HG02973 (cell line): ENCODE data around the gene EMC10.

Experiments used
- ATAC-seq: cut with Tn5 transposase; IDR thresholded peaks from one replicate; pipeline ENCODE4 v1.9.1; 2021; ENCODE audit warnings: moderate library complexity; ENCODE audit not compliant: unreplicated experiment

The EMC10 gene

DNA sequence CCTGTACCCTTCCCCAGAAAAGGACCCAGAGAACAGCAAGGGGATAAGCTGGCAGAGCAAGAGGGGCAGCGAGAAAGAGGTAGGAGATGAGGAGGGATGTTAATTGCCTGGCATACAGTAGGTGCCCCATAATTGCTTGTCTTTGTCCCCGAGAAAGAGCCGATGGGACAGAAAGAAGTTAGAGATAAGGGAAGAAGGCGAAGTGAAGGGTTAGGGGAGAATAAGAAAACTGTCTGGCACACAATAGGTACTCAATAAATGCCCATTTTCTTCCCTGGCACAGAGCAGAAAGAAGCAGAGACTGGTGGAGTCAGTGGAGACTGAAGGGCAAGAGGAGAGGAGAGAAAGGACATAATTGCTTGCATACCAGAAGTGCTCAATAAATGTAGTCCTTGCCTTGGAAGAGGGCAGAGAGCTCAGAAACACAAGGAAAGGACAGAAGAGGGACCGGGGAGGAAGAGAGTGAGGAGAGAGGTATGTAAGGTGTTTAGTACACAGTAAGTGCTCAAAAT lies 18.8 kb downstream of the EMC10 start:
- no peak for ATAC-seq

DNA sequence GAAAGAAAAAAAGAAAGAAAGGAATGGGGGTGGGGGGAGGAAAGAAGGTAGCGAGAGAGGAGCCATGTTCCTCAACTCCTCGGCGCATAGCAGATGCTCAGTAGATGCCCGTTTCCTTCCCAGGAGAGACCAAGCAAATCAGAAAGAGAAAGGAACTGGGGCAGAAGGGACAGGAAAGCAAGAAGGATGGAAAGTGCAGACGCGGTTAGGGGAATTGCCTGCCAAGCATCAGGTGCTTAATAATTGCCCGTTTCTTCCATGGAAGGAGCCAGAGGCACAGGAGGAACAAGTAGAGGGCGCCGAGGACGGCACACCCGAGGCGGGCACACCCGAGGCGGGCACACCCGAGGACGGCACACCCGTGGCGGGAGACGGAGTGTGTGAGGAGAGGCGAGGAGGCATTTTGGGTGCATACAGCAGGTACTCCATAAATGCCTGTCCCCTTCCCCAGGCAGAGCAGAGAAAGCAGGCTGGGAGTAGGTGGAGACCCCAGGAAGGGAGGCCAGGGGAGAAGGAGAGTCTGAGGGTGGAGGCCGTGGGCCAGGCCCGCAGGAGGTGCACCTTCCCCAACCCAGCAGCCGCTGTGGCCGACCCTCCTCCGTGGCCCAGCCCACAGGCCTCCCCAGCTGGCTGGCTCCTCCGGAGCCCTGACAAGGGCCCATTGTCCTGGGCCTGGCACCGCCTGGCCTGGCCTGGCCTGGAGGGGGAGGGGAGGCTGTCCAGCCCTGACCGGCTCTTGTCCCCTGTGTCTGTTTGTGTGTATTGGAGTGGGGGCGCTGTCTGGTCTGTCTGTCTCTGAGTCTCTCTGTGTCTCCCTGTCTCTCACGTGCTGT lies 20.1 kb downstream of the EMC10 start:
- no peak for ATAC-seq

DNA sequence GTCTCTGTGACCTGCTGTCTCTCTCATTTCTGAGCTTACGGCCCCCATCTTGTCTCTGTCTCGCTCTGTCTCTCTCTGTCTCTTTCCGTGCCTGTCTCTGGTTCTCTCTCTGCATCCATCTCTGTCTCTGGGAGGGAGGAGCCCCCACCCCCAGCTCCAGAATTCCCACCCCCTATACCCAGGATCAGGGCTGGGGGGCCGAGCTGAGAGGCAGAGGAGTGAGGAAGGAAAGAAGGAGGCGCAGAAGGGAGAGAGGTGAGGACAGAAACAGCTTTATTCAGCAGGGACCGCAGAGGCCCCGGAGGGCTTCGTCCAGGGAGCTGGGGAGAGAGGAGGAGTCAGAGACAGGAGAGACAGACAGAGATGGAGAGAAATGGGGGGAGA lies 20.7 kb downstream of the EMC10 start:
- no peak for ATAC-seq

DNA sequence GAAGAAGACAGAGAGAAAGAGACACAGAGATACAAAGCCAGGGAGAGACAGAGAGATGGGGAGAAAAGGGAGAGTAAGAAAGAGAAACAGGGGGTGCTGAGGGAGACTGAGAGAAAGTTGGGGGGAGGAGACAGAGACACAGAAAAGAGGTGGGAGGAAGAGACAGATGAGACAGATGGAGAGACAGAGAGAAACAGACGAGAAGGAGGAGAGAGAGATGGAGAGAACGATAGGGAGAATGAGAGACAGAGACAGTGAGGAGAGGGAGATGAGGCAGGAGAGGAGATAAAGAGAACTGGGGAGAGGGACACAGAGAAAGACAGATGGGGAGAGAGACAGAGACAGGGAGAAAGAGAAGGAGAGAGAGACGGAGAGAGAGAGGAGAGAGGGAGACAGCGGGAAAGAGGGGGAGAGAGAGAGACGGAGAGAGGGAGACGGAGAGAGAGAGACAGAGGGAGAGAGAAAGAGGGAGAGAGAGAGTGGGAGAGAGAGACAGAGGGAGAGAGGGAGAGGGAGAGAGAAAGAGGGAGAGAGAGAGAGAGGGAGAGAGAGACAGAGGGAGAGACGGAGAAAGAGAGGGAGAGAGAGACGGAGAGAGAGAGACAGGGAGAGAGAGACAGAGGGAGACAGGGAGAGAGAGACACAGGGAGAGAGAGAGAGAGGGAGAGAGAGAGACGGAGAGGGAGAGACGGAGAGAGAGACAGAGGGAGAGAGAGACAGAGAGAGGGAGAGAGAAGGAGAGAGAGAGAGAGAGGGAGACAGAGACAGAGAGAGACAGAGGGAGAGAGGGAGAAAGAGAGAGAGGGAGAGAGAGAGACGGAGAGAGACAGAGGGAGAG lies 22.1 kb downstream of the EMC10 start:
- no peak for ATAC-seq

DNA sequence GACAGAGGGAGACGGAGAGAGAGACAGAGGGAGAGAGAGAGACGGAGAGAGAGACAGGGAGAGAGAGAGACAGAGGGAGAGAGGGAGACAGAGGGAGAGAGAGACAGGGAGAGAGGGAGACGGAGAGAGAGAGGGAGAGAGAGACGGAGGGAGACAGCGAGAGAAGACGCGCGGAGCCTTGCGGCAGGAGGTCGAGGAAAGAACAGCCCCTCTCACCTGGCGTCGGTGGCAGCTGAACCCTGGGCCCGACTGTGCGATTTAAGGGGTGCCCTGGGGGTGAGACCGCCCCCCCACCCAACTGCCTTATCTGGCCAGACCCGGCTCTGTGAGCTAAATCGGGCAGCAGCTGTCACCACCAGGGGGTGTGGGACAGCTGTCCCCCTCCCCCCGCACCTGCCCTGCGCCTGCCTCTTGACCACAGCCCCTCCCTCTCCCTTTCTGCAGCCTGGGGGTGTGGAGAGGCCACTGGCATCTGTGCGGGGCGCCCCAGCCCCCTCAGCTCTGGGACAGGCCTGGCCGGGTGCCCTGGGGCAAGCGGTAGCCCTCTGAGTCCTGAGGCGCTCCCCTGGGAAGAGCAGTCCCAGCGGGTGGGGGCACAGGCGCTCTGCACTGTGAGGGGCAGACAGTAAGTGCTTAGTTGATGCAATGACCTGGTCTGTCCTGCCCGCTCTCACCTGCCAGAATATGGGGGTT lies 23.9 kb downstream of the EMC10 start:
- ATAC-seq, result no peak

DNA sequence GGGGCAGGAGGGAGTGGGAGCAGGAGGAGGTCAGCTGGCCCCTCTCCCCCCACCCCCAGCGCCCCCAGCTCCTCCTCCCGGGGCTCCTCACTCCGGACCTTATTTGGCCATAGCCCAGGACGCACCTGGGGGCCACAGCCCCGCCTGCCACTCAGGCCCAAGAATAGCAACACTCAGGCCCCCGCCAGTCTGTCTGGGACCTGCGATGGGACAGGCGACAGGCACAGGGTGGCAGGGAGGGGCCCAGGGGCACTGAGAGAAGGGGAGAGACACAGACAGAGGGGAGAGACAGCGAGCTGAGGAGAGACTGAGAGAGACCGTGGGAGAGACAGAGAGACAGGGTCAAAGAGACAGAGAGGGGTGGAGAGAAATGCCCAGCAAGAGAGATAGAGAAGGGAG lies 24.4 kb downstream of the EMC10 start:
- no peak for ATAC-seq

DNA sequence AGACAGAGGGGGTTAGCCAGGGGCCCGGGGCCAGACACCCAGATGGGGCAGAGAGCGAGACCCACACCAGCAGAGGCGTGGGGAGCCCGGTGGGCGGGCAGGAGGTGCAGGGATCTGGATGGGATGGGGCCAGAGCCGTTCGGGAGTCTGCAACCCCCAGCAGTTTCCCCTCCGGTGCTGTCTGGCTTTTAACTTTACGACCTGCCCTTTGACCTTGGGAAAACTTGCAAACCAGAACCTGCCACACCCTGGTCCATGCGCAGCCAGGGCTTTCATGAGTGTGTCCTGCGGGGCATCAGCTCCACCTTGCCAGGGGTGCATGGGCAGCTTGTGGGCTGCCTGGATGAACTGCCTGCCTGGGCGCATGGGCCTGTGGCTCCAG lies 24.9 kb downstream of the EMC10 start:
- ATAC-seq, result no peak

DNA sequence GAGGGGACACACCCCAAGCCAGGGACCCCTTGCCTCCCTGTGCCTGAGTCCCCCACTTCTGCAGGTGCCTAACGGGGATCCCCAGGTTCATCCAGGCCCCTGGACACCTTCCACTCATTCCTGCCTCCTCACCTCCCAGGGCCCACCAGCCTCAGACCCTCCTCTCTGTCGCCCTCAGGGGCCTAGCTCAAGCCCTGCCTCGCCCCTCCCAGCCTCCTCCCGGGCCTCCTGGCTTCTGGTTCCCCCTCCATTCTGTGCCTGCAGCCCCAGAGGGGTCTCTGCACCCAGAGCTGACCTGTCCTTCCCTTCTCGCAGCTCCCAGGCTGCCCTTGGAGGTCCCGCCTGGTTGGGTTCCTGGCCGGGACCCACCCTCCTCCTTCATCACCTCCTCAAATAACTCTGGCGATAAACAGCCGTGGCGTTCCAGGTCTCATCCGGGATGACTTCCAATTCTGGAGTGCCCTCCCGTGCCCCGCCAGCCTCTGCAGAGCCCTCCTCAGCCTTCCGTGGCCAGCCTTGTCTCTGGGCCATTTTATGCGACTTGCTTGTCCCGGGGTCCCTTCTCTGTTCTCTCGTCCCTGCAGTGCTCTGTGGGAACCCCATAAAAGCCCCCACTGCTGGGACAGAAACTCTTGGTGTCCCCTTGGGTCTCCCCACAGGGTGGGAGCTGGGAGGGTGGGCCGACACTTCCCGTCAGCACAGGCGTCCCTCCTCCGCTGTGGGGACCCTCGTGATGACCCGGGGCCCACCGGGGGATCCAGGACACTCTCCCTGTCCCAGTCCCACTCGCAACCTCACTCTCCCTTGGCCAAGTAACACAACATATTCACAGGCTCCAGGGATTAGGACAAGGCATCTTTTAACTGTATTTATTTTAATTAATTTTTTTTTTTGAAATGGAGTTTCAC lies 25.5 kb downstream of the EMC10 start:
- ATAC-seq, result no peak

DNA sequence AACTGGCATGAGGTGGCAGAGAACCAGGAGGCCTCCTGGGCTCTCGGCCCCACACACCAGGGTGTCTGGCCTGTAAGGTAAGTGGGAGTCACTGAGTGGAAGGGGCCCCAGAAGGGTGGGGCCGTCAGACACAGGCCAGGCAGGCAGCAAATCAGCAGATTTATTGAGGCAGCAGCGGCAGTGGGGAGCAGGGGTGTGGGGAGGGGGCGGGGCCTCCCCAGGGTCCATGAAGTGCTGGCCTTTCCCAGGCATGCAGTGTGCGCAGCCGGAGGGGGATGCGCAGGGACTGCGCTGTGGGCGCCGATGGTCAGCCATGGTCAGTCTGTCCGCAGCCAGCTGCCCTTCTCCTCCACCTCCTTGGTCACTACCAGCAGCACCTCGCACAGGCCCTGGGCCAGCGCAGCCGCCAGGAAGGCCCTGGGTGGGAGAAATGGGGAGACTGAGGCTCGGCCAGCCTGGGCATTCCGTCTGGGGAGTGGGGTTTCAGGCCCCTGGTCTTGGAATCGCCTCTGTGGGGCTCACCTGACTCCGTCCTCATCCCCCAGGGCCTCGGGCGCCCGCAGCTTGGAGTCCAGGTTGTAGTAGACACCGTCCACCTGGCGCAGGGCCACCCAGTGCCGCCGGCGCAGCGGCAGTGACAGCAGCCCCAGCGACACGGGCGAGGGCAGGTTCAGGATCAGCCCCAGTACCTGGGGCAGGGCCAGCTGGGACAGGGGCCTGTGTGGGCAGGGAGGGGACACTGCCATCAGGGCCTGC lies 29.7 kb downstream of the EMC10 start:
- no peak for ATAC-seq

DNA sequence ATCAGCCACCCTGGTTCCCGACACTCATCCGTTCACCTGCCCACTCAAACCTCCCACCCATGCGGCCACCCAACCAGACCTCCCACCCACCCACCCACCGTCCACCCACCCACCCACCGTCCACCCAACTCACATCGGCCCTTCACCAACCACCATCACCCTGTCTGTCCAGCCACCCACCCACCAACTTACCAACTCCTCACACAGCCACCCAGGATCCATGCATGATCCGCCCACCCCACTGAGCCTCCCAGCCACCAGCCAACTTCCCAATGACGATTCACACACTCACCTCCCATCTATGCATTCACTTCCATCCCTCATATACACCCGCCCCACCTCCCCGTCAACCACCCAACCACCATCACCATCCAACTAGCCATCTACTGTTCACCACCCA lies 30.4 kb downstream of the EMC10 start:
- ATAC-seq, result no peak

DNA sequence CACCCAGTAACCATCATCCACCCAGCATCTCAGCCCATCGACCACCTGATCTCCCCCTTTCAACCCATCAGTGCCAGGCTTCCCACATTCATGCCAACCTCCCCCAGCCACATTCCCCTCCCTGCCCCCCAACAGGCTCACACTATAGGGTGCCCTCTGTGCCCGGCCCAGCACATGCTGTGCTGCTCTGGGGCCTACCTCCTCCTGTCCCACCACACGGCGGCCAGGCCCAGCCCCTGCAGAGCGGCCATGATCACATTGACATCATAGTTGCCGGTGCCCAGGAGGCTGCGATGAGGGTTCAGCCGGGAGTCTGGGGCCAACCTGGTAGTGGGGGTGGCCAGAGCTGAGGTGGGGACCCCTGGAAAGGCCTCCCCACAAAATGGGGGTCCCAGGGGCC lies 31.1 kb downstream of the EMC10 start:
- ATAC-seq, result no peak

DNA sequence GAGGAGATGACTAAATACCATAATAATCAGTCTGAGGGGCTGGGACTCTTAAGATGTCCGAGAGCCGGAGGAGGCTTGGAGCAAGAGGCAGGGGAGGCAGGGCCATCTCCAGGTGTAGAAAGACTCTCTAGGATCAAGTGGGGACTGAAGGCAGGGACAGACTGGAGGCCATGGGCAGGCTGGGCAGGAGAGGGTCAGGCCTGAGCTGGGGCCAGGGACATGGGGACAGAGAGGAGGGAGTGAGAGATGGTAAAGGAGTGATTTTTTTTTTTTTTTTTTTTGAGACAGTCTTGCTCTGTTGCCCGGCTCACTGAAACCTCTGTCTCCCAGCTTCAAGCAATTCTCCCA lies 32.5 kb downstream of the EMC10 start:
- no peak for ATAC-seq

DNA sequence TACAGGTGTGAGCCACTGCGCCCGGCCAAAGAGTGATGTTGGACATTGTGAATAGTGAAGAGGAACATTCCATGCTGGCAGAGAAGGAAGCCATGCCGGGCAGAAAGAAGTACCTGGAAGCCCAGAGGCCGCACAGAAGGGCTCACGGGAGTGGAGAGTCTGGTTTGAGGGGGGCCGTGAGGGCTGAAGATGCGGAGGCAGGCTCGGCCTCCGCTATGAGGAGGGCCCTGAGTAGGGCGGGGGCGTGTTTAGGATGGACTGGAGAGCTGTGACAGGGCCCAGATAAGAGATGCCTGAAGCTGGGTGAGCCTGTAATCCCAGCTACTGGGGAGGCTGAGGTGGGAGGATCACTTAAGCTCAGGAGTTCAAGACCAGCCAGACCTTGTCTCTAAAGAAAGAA lies 33.1 kb downstream of the EMC10 start:
- no peak for ATAC-seq

DNA sequence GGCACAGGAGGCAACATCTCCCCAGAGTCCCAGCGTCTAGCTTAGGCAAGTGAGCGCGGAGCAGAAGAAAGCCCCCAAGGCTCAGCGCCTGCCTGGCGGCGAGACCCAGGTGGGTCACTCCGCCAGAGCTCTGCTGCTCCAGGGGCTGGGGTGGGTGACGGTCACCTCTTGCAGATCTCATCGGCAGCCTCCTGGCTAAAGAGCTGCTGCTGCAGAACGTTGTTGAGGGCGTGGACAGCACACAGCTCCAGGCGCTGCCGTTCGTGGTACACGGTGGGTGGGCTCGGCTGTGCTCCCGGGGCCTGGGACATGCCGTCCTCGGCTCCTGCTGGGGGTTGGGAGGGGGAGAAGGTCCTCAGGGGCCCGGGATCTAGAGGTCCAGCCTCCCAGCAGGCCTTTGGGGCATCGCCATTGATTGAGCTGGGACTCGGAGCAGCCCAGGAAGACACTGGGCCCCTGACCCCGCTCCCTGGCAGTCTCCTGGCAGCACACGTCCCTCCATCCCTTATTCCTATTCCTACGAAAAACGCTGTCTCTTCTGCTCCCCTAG lies 33.9 kb downstream of the EMC10 start:
- no peak for ATAC-seq

DNA sequence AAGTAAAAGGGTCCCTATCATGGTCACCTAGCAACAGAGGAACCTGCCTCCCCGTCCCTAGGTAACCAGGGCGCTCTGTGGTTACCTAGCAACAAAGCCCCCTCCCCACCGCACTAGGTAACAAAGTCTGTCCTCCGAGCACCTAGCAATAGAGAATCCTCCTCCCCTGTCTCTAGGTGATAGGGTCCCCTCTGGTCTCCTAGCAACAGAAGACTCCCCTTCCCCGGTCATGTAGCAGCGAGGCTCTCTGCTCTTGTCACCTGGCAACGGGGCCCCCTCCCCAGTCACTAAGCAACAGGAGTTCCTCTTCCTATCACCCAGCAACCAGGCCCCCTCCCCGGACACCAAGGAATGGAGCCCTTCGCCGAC lies 34.4 kb downstream of the EMC10 start:
- no peak for ATAC-seq

DNA sequence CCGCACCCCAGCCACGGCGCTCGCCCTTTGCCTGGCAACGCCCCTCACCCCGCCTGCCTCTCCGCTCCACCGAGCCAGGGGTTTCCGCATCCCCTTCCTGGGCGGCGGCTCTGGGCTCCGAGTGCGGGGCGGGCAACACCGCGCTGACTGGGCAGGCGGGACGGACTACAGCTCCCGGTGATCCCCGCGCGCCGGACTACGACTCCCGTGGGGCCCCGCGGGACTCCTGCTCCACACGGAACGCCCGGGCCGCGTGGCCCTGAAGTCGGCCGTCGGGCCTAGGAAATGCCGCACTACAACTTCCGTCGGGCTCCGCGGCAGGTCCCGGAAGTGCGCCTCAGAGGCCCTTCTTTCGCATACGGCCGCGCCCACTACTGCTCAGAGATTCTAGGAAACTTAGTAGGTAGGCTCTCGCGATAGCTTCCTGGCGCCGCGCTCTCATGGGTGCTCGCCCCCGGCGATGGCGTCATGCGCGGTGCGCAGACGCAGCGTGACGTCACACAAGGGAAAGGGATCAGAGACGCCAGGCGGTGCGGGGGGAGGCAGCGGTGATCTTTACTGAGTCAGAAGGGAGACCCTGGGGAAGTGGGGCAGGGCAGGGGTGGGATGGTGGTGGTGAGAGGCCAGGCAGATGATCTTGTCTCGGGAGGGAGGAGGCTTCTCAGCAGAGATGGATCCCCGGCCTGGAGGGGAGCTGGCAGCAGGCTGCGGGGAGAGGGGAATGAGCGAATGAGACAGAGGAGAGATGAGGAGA lies 34.9 kb downstream of the EMC10 start, which contains the start of gene JOSD2:
Gene JOSD2 (minus strand): TSS at position 123 of the 754 bp plus-strand sequence. CDS start 760 bp downstream, outside the sequence.
- ATAC-seq, result peak; percentile 80

DNA sequence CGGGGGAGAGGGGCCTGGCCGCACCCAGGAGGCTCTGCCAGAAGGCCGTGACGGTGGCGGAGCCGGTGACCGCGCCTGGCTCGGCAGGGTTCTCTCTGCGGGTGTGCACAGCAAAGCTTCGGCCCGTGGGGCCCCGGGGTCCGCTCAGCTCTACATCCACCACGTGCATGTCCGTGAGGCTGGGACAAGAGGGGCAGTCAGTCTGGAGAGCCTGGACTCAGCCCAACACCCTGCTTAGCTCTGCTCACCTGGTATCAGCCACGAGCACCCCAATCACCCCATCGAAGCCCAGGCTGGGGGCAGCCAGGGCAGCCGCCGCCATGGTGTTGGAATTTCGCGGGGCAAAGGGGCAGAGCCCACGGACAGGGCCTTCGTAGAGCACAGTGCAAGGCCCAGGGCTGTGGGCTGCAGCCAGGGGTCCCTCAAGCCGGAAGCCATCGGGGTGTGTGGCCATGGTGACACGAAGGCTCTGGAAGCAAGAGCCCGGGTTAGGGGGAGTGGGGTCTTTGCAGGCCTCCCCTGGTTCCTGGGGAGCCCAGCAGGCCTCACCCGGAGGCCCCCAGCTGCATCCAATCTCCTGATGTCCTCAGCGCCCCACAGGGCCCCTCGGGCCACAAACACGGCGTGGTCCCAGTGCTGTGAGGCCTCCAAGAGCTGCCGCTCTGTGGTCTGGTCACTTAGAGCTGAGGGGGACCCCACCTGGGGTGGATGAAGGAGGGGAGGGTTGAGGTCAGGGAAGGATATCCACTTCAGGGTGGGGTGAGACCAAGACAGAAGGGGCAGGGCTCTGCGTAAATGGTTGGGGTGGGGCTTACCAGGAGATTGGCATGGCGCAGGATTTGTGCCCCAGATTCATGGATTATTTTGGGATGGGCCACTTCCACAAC lies 36.0 kb downstream of the EMC10 start:
- no peak for ATAC-seq
